SH-SY5Y (cell line): Measurements from ENCODE around the gene MORC1.

Source experiments
- GATA2 ChIP-seq: IDR thresholded peaks from 2 replicates; pipeline ENCODE4 v1.6.1; 2011; ENCODE audit warnings: mild to moderate bottlenecking, low read depth, low read length
- GATA3 ChIP-seq: IDR thresholded peaks from 2 replicates; pipeline ENCODE4 v1.6.1; 2011; ENCODE audit warnings: low read depth, mild to moderate bottlenecking, low read length, moderate library complexity

DNA sequence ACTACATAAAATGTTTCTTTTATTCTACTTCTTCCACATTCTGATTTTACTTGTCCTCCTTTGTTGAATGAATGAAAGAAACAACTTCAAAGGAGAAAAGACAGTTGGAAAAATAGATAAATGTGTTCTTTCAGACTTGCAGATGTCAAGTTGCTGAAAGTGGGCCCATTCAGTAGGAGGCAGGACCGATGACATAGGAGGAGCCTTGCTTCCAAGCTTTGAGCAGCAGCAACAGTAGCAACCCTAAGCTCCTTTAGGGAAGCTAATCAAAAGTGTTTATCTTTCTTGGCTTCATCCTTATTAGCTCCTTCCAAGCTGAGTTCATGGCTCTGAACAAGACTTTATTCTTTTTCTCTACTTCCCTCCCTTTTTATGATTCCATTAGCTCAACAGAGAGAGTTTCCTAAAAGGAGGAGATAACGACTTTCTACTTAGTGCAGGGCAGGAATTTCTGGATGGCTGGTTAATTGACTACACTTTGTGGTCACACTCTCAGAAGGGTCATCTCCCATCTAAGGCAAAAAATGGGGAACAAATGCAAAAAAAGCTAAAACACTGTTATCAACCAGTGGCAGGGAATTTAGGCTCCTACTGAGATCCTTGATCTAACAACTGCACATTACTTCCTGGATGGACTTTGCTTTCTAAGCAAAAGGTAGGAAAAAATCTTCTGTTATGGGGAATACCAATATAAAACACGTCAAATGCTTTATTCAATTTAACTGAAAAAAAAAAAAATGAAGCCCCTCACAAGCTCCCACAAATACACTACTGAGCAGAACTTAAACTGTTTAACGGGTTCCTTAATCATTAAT lies 4.8 kb downstream of the MORC1 start:
- TF ChIP-seq GATA3 (no peak), GATA2 (no peak)
